ENCODE data around the gene MS4A8.

Gene MS4A8

DNA sequence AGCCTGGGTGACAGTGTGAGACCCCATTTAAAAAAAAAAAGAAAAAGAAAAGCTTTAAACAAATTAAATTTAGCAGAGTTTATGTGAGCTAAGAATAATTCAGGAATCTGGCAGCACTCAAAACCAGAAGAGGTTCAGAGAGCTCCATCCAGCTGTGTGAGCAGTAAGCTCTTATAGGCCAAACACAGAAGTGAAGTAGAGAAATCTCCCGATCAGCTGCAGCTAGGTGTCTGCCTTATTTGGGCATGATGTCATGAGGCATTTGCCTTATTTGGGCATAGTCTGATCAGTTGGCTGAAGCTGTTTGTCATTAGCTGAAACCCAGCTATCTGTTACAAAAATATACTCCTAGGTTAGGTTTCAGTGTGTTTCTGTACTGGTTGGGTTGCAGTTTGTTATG, 65.5 kb downstream of the MS4A8 start:
- Histone ChIP-seq H3K4me3 (ENCODE audit: low read length) (no peak overlapping the region), H3K4me2 (ENCODE audit: low read length) (no peak overlapping the region), H3K9me2 (replicated peaks; ENCODE audit: control insufficient read depth, low read length) (no peaks in the 10 kb centered on the region), H3K27me3 (ENCODE audit: control insufficient read depth, low read length) (peaks cover 17% of the 10 kb centered on the region), H3K9me3 (ENCODE audit: control insufficient read depth, insufficient read depth, low read length) (no peaks in the 10 kb centered on the region), H3K79me2 (ENCODE audit: control insufficient read depth, low read length) (no peaks in the 10 kb centered on the region), H3K4me1 (ENCODE audit: control insufficient read depth, low read length) (peaks cover 17% of the 10 kb centered on the region), H3F3A (ENCODE audit: control insufficient read depth, insufficient read depth) (no peaks in the 10 kb centered on the region), H3K27ac (ENCODE audit: low read depth, low read length) (no peak overlapping the region), H4K20me1 (ENCODE audit: control insufficient read depth, insufficient read depth, low read depth, low read length) (no peaks in the 10 kb centered on the region), H3K36me3 (ENCODE audit: control insufficient read depth, low read length) (no peaks in the 10 kb centered on the region)
- TF ChIP-seq CTCF (IDR thresholded peaks at IDR 0.05; ENCODE audit: low read depth, low read length, poor library complexity, severe bottlenecking) (no peak), EZH2phosphoT487 (IDR thresholded peaks at IDR 0.05; ENCODE audit: borderline replicate concordance, low read length) (no peak)

DNA sequence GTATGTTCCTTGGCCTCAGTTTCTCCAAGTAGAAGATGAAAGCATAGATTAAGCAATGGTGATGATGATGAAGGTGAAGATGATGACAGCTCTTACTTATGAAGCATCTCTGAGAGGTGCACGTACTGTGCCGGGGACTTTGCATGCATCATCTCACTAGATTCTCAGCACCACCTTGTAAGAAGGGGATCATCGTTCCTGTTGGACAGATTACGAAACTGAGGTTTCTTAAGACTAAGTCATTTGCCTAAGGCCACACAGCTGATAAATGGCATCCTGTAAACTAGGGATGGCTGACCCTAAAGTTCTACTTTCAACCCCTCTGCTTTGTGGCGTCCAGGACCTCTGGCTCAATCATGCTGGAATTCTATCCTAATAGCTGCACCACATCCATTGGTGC, 65.9 kb downstream of the MS4A8 start:
- TF ChIP-seq EZH2phosphoT487 (IDR thresholded peaks at IDR 0.05; ENCODE audit: borderline replicate concordance, low read length): no peak
- no peak for TF ChIP-seq CTCF (IDR thresholded peaks at IDR 0.05; ENCODE audit: low read depth, low read length, poor library complexity, severe bottlenecking)
- Histone ChIP-seq H3F3A (ENCODE audit: control insufficient read depth, insufficient read depth) (no peaks in the 10 kb centered on the region), H3K9me2 (replicated peaks; ENCODE audit: control insufficient read depth, low read length) (no peaks in the 10 kb centered on the region), H3K4me3 (ENCODE audit: low read length) (no peak overlapping the region), H3K27me3 (ENCODE audit: control insufficient read depth, low read length) (peaks cover 14% of the 10 kb centered on the region), H3K4me1 (ENCODE audit: control insufficient read depth, low read length) (peaks cover 17% of the 10 kb centered on the region), H3K79me2 (ENCODE audit: control insufficient read depth, low read length) (no peaks in the 10 kb centered on the region), H3K9me3 (ENCODE audit: control insufficient read depth, insufficient read depth, low read length) (no peaks in the 10 kb centered on the region), H3K36me3 (ENCODE audit: control insufficient read depth, low read length) (no peaks in the 10 kb centered on the region), H3K4me2 (ENCODE audit: low read length) (no peak overlapping the region), H3K27ac (ENCODE audit: low read depth, low read length) (no peak overlapping the region), H4K20me1 (ENCODE audit: control insufficient read depth, insufficient read depth, low read depth, low read length) (no peaks in the 10 kb centered on the region)

Measured in DOHH2 (cell line).